ENCODE results near the gene QRICH1. TPM values are rescaled to one million over a fixed set of nuclear protein-coding genes. Genes with fewer than 3 reads are reported as not detected.

Gene QRICH1
- polyA plus RNA-seq, 3 donors: 9.3 to 150 (median 16.1) TPM

DNA sequence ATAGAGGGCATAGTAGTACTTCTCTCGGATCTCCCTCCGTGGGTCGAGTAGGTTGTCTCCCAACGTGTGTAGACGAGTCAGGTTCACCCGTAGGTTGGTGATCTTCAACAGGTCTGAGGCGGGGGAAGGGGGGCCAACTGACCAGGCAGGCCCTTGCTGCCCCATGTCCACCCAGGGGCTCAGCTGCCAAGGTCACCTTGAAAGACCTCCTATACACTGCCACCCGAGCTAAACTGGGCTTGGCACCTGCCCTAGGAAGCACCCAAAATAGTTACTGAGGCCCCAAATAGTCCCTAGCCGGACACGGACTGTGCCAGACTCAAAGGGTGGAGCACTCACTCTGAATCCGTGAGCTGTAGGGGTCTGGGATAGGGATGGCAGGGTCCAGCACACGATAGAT lies 37.2 kb upstream of the QRICH1 start:
- H3K36me3 Mint-ChIP-seq: peaks cover 0 to 2% of the 10 kb centered on the region in 2 donors
- Histone ChIP-seq H3K36me3 (replicated peaks in 1 of 2; ENCODE audit: control insufficient read depth in 1 of 2, insufficient read depth in 2 of 2, low read length in 2 of 2) (no peaks in the 10 kb centered on the region), H3K27ac (ENCODE audit: low read depth in 1 of 2, low read length in 2 of 2) (no peak overlapping the region), H3K4me3 (replicated peaks in 1 of 3; ENCODE audit: low read depth in 2 of 3, low read length in 3 of 3) (no peak overlapping the region), H3K4me1 (ENCODE audit: control insufficient read depth in 1 of 2, insufficient read depth in 2 of 2, low read length in 2 of 2) (peaks cover 14 to 20% of the 10 kb centered on the region in 2 donors), H3K79me2 (ENCODE audit: insufficient read depth, low read length) (no peaks in the 10 kb centered on the region), H3K4me2 (replicated peaks; ENCODE audit: extremely low read depth, low read length, poor library complexity, severe bottlenecking) (no peak overlapping the region), H2AFZ (ENCODE audit: insufficient read depth, low read depth, low read length, poor library complexity, severe bottlenecking) (no peak overlapping the region), H3K27me3 (ENCODE audit: control insufficient read depth in 2 of 2, insufficient read depth in 2 of 2, low read length in 2 of 2) (no peaks in the 10 kb centered on the region), H4K20me1 (ENCODE audit: insufficient read depth, low read length) (no peaks in the 10 kb centered on the region), H3K9me3 (replicated peaks in 1 of 2; ENCODE audit: control insufficient read depth in 1 of 2, insufficient read depth in 1 of 2, low read length in 2 of 2) (no peaks in the 10 kb centered on the region), H3K9ac (ENCODE audit: insufficient read depth, low read length, poor library complexity, severe bottlenecking) (no peak overlapping the region)
- H3K9me3 Mint-ChIP-seq: peaks cover 0 to 3% (median 0%) of the 10 kb centered on the region in 7 donors
- H3K4me3 Mint-ChIP-seq: no peak overlapping the region
- H3K4me1 Mint-ChIP-seq: peaks cover 29% of the 10 kb centered on the region
- intact Hi-C loops (cut with micrococcal nuclease): loop anchor here in 1 of 2 donors (10.0 kb wide), 1 partner anchor 146 kb away; no protein-coding TSS in a partner anchor
- 98% methylated on average over 8 of the region's 12 CpGs for WGBS (ENCODE audit: insufficient coverage)
- H3K27me3 Mint-ChIP-seq (ENCODE audit: low read depth in 3 of 3): peaks cover 0 to 3% (median 2%) of the 10 kb centered on the region in 3 donors
- TF ChIP-seq, protein P1, sequence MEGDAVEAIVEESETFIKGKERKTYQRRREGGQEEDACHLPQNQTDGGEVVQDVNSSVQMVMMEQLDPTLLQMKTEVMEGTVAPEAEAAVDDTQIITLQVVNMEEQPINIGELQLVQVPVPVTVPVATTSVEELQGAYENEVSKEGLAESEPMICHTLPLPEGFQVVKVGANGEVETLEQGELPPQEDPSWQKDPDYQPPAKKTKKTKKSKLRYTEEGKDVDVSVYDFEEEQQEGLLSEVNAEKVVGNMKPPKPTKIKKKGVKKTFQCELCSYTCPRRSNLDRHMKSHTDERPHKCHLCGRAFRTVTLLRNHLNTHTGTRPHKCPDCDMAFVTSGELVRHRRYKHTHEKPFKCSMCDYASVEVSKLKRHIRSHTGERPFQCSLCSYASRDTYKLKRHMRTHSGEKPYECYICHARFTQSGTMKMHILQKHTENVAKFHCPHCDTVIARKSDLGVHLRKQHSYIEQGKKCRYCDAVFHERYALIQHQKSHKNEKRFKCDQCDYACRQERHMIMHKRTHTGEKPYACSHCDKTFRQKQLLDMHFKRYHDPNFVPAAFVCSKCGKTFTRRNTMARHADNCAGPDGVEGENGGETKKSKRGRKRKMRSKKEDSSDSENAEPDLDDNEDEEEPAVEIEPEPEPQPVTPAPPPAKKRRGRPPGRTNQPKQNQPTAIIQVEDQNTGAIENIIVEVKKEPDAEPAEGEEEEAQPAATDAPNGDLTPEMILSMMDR (IDR thresholded peaks at IDR 0.05): no peak
- no peak overlapping the region for H3K27ac Mint-ChIP-seq
- DNase-seq: no peak

DNA sequence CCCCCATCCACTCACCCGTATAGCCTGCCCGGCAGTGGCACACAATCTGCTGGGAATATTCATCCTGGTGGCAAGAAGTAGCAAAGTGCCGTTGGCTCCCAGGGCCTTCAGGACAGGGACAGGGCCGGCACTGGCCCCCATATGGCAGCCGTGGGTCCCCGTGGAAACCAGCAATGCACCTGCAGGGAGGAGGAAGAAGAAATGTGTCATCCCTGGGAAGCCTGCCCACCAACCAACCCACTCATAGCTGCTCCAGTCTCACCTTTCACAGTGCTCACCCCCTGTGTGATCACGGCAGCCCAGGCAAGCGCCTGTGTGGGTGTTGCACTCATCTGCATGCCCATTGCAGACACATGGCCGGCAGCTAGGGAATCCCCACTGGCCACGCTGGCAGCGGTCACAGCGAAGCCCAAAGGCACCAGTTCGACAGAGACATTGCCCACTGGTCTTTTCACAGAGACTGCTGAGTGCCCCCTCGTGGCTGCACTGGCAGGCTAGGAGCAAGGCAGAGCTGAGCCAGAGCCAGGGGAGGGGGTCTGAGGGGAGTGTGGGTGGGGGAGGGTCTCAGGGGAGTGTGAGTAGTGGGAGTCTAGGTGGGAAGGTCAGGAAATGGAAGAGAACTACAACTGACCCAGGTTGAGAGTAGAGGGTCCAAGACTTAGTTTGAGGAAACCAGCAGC lies 31.3 kb upstream of the QRICH1 start:
- H4K20me1 ChIP-seq (ENCODE audit: insufficient read depth, low read length): no peaks in the 10 kb centered on the region
- Mint-ChIP-seq H3K27me3 (ENCODE audit: low read depth in 3 of 3) (no peaks in the 10 kb centered on the region), H3K4me3 (no peak overlapping the region), H3K36me3 (peaks cover 0 to 2% of the 10 kb centered on the region in 2 donors), H3K27ac (peak overlapping the region in 1 of 7 donors; percentile 25), H3K9me3 (peaks cover 0 to 1% (median 0%) of the 10 kb centered on the region in 7 donors), H3K4me1 (peaks cover under 1% of the 10 kb centered on the region)
- TF ChIP-seq, protein P1 (IDR thresholded peaks at IDR 0.05): no peak
- intact Hi-C loops (cut with micrococcal nuclease): no loop called here
- peaks cover 6 to 10% of the 10 kb centered on the region in 2 donors for H3K4me1 ChIP-seq (ENCODE audit: control insufficient read depth in 1 of 2, insufficient read depth in 2 of 2, low read length in 2 of 2)
- H2AFZ ChIP-seq (ENCODE audit: insufficient read depth, low read depth, low read length, poor library complexity, severe bottlenecking): no peak overlapping the region
- no peaks in the 10 kb centered on the region for H3K9me3 ChIP-seq (replicated peaks in 1 of 2; ENCODE audit: control insufficient read depth in 1 of 2, insufficient read depth in 1 of 2, low read length in 2 of 2)
- no peak for DNase-seq
- H3K36me3 ChIP-seq (replicated peaks in 1 of 2; ENCODE audit: control insufficient read depth in 1 of 2, insufficient read depth in 2 of 2, low read length in 2 of 2): no peaks in the 10 kb centered on the region
- H3K4me3 ChIP-seq (replicated peaks in 1 of 3; ENCODE audit: low read depth in 2 of 3, low read length in 3 of 3): no peak overlapping the region
- H3K4me2 ChIP-seq (replicated peaks; ENCODE audit: extremely low read depth, low read length, poor library complexity, severe bottlenecking): no peak overlapping the region
- no peak overlapping the region for H3K9ac ChIP-seq (ENCODE audit: insufficient read depth, low read length, poor library complexity, severe bottlenecking)
- no peak overlapping the region for H3K27ac ChIP-seq (ENCODE audit: low read depth in 1 of 2, low read length in 2 of 2)
- H3K27me3 ChIP-seq (ENCODE audit: control insufficient read depth in 2 of 2, insufficient read depth in 2 of 2, low read length in 2 of 2): no peaks in the 10 kb centered on the region
- WGBS (ENCODE audit: insufficient coverage): 90% methylated on average over 12 of the region's 14 CpGs
- H3K79me2 ChIP-seq (ENCODE audit: insufficient read depth, low read length): peaks cover 4% of the 10 kb centered on the region

Data from CD14-positive monocyte (primary cell).